ENCODE results near the gene VIPAS39. TPM values are rescaled to one million over a fixed set of nuclear protein-coding genes. Genes with fewer than 3 reads are reported as not detected.

The VIPAS39 gene
- total RNA-seq, 1 experiment from 2014 or later, result 16.8 TPM

GRCh38 chr14:77423423-77423822 is 34.0 kb downstream of the VIPAS39 start, which contains the start of gene NOXRED1:
NOXRED1 (minus strand) TSS chr14:77423523; CDS start chr14:77422889, 634 bp downstream.
- no peaks in the 10 kb centered on the region for H3K4me1 ChIP-seq (ENCODE audit: control insufficient read depth in 1 of 2, insufficient read depth in 2 of 2, low read length in 2 of 2)
- no peaks in the 10 kb centered on the region for H3K79me2 ChIP-seq (ENCODE audit: insufficient read depth, low read length)
- CTCF ChIA-PET, result no interaction called here
- H3K36me3 ChIP-seq (ENCODE audit: control insufficient read depth in 1 of 2, insufficient read depth in 2 of 2, low read length in 2 of 2), result peaks cover 17 to 30% of the 10 kb centered on the region in 2 experiments; a peak in 3 of 4 replicates
- H4K20me1 ChIP-seq (ENCODE audit: insufficient read depth), result no peaks in the 10 kb centered on the region
- no peak within 1 kb of the TSS for H3K4me2 ChIP-seq (ENCODE audit: low read length)
- ATAC-seq, result no peak
- H3K27ac ChIP-seq (ENCODE audit: low read depth, low read length), result no peak within 1 kb of the TSS
- no peak within 1 kb of the TSS for H3K9ac ChIP-seq (ENCODE audit: low read length)
- no peak within 1 kb of the TSS for H2AFZ ChIP-seq (ENCODE audit: low read depth, low read length, poor library complexity, severe bottlenecking)
- H3K27me3 ChIP-seq (ENCODE audit: insufficient read depth, low read length), result no peaks in the 10 kb centered on the region
- no peak for DNase-seq (ENCODE audit: low read depth, low spot score)
- H3K9me2 ChIP-seq (ENCODE audit: insufficient read depth), result no peaks in the 10 kb centered on the region
- no TSS peak for BruUV-seq (replicated peaks)
- no peak within 1 kb of the TSS for H3K4me3 ChIP-seq (replicated peaks in 1 of 2; ENCODE audit: low read depth in 1 of 2, low read length in 2 of 2)
- RAD21 ChIA-PET (ENCODE audit: low non-redundant PET in 1 of 2, low total read pairs in 2 of 2, uncharacterized antibody in 2 of 2, unreplicated experiment in 2 of 2), result no interaction called here
- intact Hi-C loops (cut with micrococcal nuclease), result no loop called here
- TF ChIP-seq SRF (IDR thresholded peaks at IDR 0.05; ENCODE audit: low read depth) (no peak), CTCF (IDR thresholded peaks at IDR 0.05 in 2 of 3, conservative IDR thresholded peaks at IDR 0.05 in 1 of 3; ENCODE audit: borderline replicate concordance in 1 of 3, insufficient read depth in 1 of 3, low read depth in 2 of 3, low read length in 2 of 3) (no peak), EZH2 (IDR thresholded peaks at IDR 0.05) (no peak), TCF7L2 (IDR thresholded peaks at IDR 0.05; ENCODE audit: borderline replicate concordance, extremely low read depth, insufficient read depth, insufficient read length) (no peak), EZH2phosphoT487 (IDR thresholded peaks at IDR 0.05; ENCODE audit: borderline replicate concordance) (no peak), ATF3 (IDR thresholded peaks at IDR 0.05) (no peak), ZNF274 (IDR thresholded peaks at IDR 0.05; ENCODE audit: low read depth, low read length) (no peak), POLR2A (IDR thresholded peaks at IDR 0.05; ENCODE audit: borderline replicate concordance, extremely low read depth, insufficient read depth, insufficient read length) (no peak), YY1 (IDR thresholded peaks at IDR 0.05; ENCODE audit: extremely low read depth, insufficient replicate concordance, low read depth, low read length) (no peak), CBX3 (IDR thresholded peaks at IDR 0.05; ENCODE audit: low read depth) (no peak), EGR1 (IDR thresholded peaks at IDR 0.05; ENCODE audit: low read depth) (no peak), FOSL1 (IDR thresholded peaks at IDR 0.05; ENCODE audit: low read depth) (no peak), RAD21 (IDR thresholded peaks at IDR 0.05; ENCODE audit: low read depth) (no peak), ELF1 (IDR thresholded peaks at IDR 0.05; ENCODE audit: borderline replicate concordance, low read depth) (no peak), REST (IDR thresholded peaks at IDR 0.05; ENCODE audit: low read depth) (no peak), SIN3A (IDR thresholded peaks at IDR 0.05; ENCODE audit: low read depth) (no peak), SP1 (IDR thresholded peaks at IDR 0.05; ENCODE audit: low read depth) (no peak)
- no peaks in the 10 kb centered on the region; a peak in 1 of 4 replicates for H3K9me3 ChIP-seq (ENCODE audit: control insufficient read depth in 1 of 2, insufficient read depth in 1 of 2, low read depth in 1 of 2, low read length in 2 of 2)
- POLR2A ChIA-PET, result no interaction called here
